Thymus (tissue), 11 donors: Measurements from ENCODE around the gene STRN3. TPM values are rescaled to one million over a fixed set of nuclear protein-coding genes. Genes with fewer than 3 reads are reported as not detected.

Experiments
- DNase-seq, 9 donors: peaks; one replicate each; pipeline ENCODE4 v3.0.0-alpha.2; 2013; ENCODE audit warnings: low spot score in 9 of 9, low read depth in 6 of 9, missing footprints in 1 of 9
- H3K27ac ChIP-seq, 2 donors: one replicate each; pipeline ENCODE4 v1.5.1; 2013; ENCODE audit warnings: control low read depth in 1 of 2, low read depth in 1 of 2, low read length in 1 of 2, mild to moderate bottlenecking in 1 of 2, moderate library complexity in 1 of 2
- H3K27me3 ChIP-seq, 2 donors: one replicate each; pipeline ENCODE4 v1.5.1; 2013; ENCODE audit warnings: low read length in 1 of 2; ENCODE audit not compliant: control insufficient read depth in 2 of 2, insufficient read depth in 1 of 2
- H3K36me3 ChIP-seq, 2 donors: one replicate each; pipeline ENCODE4 v1.5.1; 2013; ENCODE audit warnings: low read length in 1 of 2, mild to moderate bottlenecking in 1 of 2, moderate library complexity in 1 of 2; ENCODE audit not compliant: control insufficient read depth in 2 of 2, insufficient read depth in 2 of 2
- H3K4me1 ChIP-seq, 2 donors: one replicate each; pipeline ENCODE4 v1.5.1; 2013; ENCODE audit warnings: low read length in 2 of 2; ENCODE audit not compliant: control insufficient read depth in 2 of 2, insufficient read depth in 2 of 2
- H3K4me3 ChIP-seq, 2 donors: one replicate each; pipeline ENCODE4 v1.5.1; 2013; ENCODE audit warnings: low read length in 2 of 2, control low read depth in 1 of 2, mild to moderate bottlenecking in 1 of 2
- H3K9me3 ChIP-seq, 2 donors: one replicate each; pipeline ENCODE4 v1.5.1; 2013; ENCODE audit warnings: low read length in 1 of 2, mild to moderate bottlenecking in 1 of 2; ENCODE audit not compliant: control insufficient read depth in 2 of 2, insufficient read depth in 1 of 2
- WGBS: extraction: QIAGEN DNeasy Blood & Tissue Kit; methylation state at CpG from one replicate; pipeline ENCODE4 v1.1.7; 2013; 5-methylcytosine and 5-hydroxymethylcytosine counted together
- polyA plus RNA-seq: library from polyadenylated mRNA; stranded (reverse); fragments of 200-250 nt; gene quantifications from one replicate; pipeline ENCODE4 v1.2.3, GENCODE V29; 2013
- total RNA-seq: library from RNA; stranded (reverse); fragments of 120-200 nt; gene quantifications from one replicate; pipeline ENCODE4 v1.2.4, GENCODE V29; 2013
- donor health status: healthy.

Gene STRN3
- total and polyA plus RNA-seq, 2 donors, result 14.7 to 26.4 TPM

GRCh38 chr14:30868736-30869135, 157.4 kb downstream of the STRN3 start:
- H3K27ac ChIP-seq, result no peak overlapping the region
- no peak overlapping the region for H3K4me3 ChIP-seq
- DNase-seq, result no peak
- no peaks in the 10 kb centered on the region for H3K9me3 ChIP-seq
- 96% methylated on average over 5 of the region's 5 CpGs for WGBS
- H3K4me1 ChIP-seq, result peaks cover 0 to 2% of the 10 kb centered on the region in 2 donors
- peaks cover 12 to 25% of the 10 kb centered on the region in 2 donors for H3K27me3 ChIP-seq
- no peaks in the 10 kb centered on the region for H3K36me3 ChIP-seq

- WGBS, result 41% methylated on average over 5 of the region's 5 CpGs
- H3K27me3 ChIP-seq, result peaks cover 0 to 2% of the 10 kb centered on the region in 2 donors
- no peak overlapping the region for H3K4me3 ChIP-seq
- no peaks in the 10 kb centered on the region for H3K36me3 ChIP-seq
- no peaks in the 10 kb centered on the region for H3K4me1 ChIP-seq
- no peaks in the 10 kb centered on the region for H3K9me3 ChIP-seq
- no peak overlapping the region for H3K27ac ChIP-seq
- DNase-seq, result no peak
Measured at GRCh38 chr14:30864934-30865333, 161.2 kb downstream of the STRN3 start.

- WGBS, result 100% methylated on average over 1 of the region's 1 CpG
- H3K4me1 ChIP-seq, result no peaks in the 10 kb centered on the region
- H3K36me3 ChIP-seq, result no peaks in the 10 kb centered on the region
- H3K9me3 ChIP-seq, result no peaks in the 10 kb centered on the region
- peaks cover 0 to 2% of the 10 kb centered on the region in 2 donors for H3K27me3 ChIP-seq
- DNase-seq, result no peak
- H3K4me3 ChIP-seq, result no peak overlapping the region
- no peak overlapping the region for H3K27ac ChIP-seq
Measured at GRCh38 chr14:30861200-30861599, 165.0 kb downstream of the STRN3 start.

DNA sequence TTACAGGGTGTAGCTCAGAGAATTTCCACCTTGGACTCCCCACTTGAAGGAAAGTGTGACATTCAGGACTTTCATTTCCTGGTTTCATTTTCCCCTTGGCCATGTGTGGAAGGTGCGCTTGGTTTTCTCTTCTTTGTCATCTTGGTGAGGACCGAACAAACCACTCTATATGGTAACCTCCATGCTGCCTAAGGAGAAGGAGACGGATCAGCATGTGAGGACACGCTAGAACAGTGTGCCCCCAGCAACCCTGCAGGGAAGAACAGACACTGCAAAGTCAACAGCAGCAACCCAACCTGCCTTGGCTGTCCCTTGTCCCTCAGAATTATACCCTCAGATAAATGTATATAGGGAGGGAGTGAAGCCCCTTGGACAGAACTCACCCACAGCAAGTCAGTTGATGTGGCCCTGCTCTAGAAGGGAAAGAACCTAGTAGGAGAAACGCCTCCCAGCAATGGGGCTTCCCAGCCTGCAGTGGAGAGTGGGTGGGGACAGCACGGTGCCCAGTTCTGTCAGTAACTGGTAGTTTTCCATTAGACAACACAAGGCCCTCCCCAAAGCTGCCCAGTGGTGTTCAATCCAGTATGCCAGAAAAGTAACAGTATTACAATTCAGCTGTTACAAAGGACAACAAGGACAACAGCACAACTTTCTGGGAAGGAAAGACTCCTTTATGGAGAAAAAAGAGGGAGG, 170.7 kb downstream of the STRN3 start:
- Histone ChIP-seq H3K27me3 (no peaks in the 10 kb centered on the region), H3K4me3 (no peak overlapping the region), H3K36me3 (no peaks in the 10 kb centered on the region), H3K27ac (no peak overlapping the region), H3K9me3 (no peaks in the 10 kb centered on the region), H3K4me1 (no peaks in the 10 kb centered on the region)
- DNase-seq, result no peak
- WGBS, result 95% methylated on average over 6 of the region's 6 CpGs

GRCh38 chr14:30854492-30854891, 171.7 kb downstream of the STRN3 start:
- no peaks in the 10 kb centered on the region for H3K27me3 ChIP-seq
- no peak for DNase-seq
- H3K9me3 ChIP-seq, result no peaks in the 10 kb centered on the region
- no peaks in the 10 kb centered on the region for H3K4me1 ChIP-seq
- no peaks in the 10 kb centered on the region for H3K36me3 ChIP-seq
- no peak overlapping the region for H3K4me3 ChIP-seq
- H3K27ac ChIP-seq, result no peak overlapping the region

GRCh38 chr14:30853946-30854345, 172.2 kb downstream of the STRN3 start:
- DNase-seq, result no peak
- H3K4me1 ChIP-seq, result no peaks in the 10 kb centered on the region
- H3K36me3 ChIP-seq, result no peaks in the 10 kb centered on the region
- H3K27me3 ChIP-seq, result no peaks in the 10 kb centered on the region
- no peak overlapping the region for H3K4me3 ChIP-seq
- no peaks in the 10 kb centered on the region for H3K9me3 ChIP-seq
- H3K27ac ChIP-seq, result no peak overlapping the region

- Histone ChIP-seq H3K36me3 (no peaks in the 10 kb centered on the region), H3K4me1 (no peaks in the 10 kb centered on the region), H3K27ac (no peak overlapping the region), H3K27me3 (no peaks in the 10 kb centered on the region), H3K9me3 (no peaks in the 10 kb centered on the region), H3K4me3 (no peak overlapping the region)
- 90% methylated on average over 1 of the region's 1 CpG for WGBS
- no peak for DNase-seq
Measured at GRCh38 chr14:30849983-30850382, 176.2 kb downstream of the STRN3 start.

DNA sequence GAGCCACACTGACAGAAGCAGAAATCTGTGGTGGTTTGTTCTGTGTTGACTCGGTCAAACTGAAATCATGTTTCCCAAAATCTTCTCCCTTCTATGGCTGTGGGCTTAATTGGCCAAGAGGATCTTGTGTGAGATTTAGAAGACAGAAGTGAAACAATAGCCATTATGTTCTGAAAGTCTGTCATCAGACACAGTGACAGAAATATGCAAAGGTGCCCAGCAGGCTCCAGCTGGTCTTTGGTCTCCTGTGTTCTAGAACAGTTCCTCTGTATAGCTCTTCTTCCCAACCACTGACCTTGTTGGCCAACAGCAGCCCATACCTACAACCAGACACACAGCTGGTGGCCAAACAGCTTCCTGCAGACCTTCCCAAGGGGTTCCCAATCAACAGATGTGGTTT, 176.8 kb downstream of the STRN3 start:
- Histone ChIP-seq H3K9me3 (no peaks in the 10 kb centered on the region), H3K4me1 (no peaks in the 10 kb centered on the region), H3K36me3 (no peaks in the 10 kb centered on the region), H3K27me3 (no peaks in the 10 kb centered on the region), H3K4me3 (no peak overlapping the region), H3K27ac (no peak overlapping the region)
- no peak for DNase-seq
- 94% methylated on average over 1 of the region's 1 CpG for WGBS

- Histone ChIP-seq H3K9me3 (no peaks in the 10 kb centered on the region), H3K36me3 (no peaks in the 10 kb centered on the region), H3K4me3 (no peak overlapping the region), H3K27me3 (no peaks in the 10 kb centered on the region), H3K27ac (no peak overlapping the region), H3K4me1 (no peaks in the 10 kb centered on the region)
- DNase-seq, result no peak
- 93% methylated on average over 4 of the region's 4 CpGs for WGBS
Measured at GRCh38 chr14:30848449-30849240, 177.5 kb downstream of the STRN3 start.
